HG03159 (cell line): ENCODE data around the gene RANBP17.
"Not testable (repeated sequence)": the region's sequence is repeated elsewhere in the genome, so short reads cannot be mapped to it uniquely, and the experiment has no call there.

Experiments
- ATAC-seq: cut with Tn5 transposase; IDR thresholded peaks from one replicate; pipeline ENCODE4 v1.9.1; 2021; ENCODE audit warnings: mild to moderate bottlenecking, moderate library complexity; ENCODE audit not compliant: unreplicated experiment

RANBP17 gene

DNA sequence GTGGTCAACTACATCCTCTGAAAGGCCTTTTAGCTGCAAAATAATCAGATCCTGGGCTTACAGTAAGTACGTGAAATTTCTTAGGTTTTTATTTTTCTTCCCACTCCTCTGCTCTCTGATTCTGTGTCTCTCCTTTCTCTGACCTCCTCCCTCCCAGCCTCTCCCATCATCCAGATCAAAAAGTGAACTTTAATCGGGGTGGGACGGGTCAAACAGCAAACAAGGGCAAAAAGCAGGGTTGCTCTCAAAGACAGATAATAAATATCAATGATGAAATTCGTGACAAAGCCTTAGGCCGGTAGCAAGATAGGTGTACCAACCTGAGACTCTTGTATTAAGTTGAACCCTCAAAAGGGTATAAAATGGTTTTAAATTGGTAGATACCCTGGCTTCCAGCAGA, 76.1 kb downstream of the RANBP17 start:
- no peak for ATAC-seq

DNA sequence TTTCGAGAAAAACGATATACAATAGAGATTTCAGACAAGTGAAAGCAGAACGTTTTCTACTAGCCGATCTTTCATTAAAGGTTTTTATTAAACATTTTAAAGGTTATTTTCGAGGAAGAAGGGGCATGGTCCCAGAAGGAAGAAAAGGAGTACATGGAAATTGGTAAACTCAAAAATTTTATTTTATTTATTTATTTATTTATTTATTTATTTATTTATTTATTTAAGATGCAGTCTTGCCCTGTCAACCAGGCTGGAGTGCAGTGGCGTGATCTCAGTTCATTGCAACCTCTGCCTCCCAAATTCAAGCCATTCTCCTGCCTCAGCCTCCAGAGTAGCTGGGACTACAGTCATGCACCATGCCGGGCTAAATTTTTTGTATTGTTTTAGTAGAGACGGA, 77.4 kb downstream of the RANBP17 start:
- ATAC-seq: no peak

DNA sequence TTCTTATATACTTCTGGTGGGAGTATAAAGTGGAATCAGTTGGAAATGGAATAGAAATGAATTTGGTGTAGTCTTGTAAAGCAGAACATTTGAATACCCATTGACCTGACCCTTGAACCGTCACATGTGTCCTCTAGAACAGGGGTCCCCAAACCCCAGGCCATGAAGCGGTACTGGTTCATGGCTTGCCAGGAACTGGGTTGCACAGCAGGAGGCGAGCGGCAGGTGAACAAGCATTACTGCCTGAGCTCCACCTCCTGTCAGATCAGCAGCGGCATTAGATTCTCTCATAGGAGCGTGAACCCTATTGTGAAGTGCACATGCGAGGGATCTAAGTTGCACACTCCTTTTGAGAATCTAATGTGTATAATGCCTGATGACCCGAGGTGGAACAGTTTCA, 80.0 kb downstream of the RANBP17 start:
- no peak for ATAC-seq

DNA sequence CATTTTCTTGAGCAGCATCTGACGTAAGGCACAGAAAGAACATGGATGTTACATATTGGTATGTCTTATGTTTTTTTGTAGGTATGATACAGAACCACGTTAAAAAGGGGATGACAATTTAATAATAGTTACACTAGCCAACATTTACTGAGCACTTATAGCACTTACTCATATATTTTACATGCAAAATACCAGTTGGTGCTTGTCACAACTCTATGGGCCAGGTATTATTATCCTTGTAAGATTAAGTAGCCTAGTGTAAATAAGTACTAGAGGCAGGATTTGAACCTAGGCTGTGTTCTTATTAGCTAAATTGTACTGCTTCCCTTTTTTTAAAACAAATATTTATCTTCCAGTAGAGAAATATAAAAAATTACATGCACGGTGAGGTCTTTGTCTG, 83.5 kb downstream of the RANBP17 start:
- no peak for ATAC-seq

DNA sequence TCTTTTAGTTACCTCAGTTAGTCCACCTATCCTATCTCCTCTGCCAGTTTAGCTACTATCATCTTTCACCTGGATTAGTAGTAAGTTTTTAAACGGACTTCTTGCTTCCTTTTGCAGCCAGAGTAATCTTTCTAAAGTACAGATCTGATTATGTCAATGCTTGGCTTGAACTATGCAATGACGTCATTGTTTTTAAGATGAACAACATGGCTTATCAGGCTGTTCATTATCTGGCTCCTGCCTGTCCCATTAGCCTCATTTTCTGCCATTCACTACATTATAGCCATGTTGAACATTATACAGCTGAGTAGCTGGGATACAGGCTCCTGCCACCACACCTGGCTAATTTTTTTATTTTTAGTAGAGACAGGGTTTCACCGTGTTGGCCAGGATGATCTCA, 98.7 kb downstream of the RANBP17 start:
- ATAC-seq: no peak

DNA sequence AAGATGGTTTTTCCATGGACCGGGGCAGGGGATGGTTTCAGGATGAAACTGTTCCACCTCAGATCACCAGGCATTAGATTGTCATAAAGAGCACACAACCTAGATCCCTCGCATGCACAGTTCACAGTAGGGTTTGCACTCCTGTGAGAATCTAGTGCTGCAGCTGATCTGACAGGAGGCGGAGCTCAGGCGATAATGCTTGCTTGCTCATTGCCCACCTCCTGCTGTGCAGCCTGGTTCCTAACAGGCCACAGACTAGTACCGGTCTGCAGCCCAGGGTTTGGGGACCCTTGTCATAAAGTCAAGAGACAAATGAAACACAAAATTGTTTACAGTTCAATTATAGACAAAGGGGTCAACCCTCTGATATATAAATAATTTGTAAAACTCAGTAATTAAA, 101.7 kb downstream of the RANBP17 start:
- ATAC-seq: no peak

DNA sequence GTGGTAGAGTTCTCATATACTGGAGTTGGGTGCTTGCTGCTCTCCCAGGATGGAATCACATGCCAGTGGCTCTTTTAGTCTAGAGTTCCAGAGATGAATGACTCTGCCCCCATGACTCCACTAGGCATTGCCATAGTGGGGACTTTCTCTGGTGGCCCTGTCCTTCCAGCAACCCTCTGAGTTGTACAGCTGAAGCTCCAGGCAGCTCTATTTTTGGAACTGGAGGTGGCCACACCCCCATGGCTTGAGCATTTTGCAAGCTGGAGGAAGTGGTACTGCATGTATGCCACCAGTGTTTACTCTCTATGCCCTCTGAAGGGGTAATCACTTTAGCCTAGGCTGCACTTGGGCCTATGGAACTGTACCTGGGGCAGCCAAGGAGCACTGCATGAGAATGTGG, 112.6 kb downstream of the RANBP17 start:
- ATAC-seq: no peak

DNA sequence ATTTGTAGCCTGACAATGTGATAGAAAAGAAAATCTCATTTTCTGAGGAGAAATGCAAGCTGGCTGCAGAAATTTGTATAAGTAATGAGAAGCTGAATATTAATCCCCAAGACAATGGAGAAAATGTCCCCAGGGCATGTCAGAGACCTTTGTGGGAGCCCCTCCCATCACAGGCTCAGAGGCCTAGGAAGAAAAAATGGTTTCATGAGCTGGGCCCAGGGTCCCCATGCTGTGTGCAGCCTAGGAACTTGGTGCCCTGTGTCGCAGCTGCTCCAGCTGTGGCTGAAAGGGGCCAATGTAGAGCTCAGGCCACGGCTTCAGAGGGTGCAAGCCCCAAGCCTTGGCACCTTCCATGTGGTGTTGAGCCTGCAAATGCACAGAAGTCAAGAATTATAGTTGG, 118.4 kb downstream of the RANBP17 start:
- ATAC-seq: not testable (repeated sequence)

DNA sequence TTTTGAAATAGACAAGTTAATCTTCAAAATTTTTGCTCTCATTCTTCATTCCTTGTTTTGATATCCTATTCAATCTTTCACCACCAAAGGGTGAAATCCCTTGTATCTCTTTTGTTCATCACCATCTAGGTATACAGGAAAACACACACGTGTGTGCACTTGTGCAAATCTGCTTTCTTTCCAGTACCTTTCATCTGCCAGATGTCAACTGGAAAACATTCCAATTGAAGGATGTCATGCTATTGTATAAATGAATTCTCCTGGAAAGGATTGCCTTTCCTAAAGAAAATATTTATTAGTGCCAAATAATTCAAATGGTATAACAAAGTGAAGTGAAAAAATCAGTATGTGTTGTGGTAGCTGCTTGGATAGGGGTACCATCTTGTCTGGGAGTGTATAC, 123.7 kb downstream of the RANBP17 start:
- ATAC-seq: no peak

DNA sequence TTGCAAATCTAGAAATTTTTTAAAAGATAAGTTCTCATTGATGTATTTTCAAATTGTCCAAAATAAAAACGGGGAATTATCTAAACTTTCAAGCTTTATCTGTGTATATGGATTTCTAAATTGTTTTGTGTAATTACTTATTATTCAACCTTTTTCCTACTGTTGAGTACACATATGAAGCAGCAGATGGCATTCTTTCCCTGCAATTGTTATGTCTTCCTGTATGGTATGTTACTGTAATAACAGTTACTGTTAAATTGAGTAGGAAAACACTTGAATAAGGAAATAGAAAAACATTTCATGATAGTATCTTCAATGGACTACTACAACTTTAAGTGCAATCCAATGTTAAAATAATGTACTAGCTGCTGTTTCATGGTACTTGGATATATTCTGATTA, 124.8 kb downstream of the RANBP17 start:
- ATAC-seq: no peak

DNA sequence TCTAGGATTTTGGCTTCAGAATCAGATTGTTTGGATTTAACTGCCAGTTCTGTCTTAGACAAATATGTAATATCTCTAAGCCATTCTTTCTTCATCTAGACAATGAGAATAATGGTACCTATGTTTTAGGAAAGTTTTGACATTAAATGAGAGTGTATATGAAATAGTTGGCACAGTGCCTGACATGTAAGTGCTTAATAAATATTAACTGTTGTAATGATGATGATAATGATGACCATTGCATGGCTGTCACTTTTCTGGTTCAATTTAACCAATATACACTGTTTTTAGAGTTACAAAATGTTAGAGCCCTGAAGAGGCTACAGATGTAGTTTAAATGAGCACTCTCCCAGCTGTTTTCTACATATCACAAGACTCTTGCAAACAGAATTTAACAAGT, 131.7 kb downstream of the RANBP17 start:
- no peak for ATAC-seq

DNA sequence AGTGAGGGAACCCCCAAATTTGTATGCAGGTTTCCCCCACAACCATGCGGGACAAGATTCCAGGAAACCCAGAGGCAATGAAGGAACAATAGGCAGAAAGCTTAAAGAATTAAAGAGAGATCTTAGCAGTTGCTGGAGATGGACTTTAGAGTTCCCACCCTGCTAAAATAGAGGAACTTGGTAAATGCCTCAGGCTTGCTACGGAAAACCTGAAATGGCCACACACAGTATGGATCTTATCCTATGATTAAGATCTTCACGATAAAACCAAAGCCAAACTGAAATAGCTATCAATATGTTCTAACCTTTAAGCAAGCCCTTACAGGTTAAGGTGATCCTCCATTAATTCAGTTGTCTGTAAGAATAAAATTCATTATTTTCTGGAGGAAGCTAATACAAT, 148.3 kb downstream of the RANBP17 start:
- ATAC-seq: no peak

DNA sequence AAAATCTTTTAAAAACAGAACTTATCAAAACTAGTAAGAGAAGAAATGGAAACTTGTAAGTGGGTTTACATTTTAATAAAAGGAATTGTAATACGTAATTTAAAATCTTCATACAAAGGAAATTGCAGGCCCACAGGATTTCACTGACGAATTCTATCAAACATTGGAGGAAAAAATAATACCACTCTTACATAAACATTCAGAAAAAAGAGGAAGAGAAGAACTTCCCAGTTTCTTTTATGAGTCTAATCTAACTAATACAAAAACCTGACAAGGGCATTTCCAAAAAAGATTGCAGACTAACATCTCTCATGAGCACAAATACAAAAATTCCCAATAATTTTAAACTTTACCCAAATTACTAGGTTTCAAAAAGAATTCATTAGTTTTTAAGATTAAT, 149.0 kb downstream of the RANBP17 start:
- ATAC-seq: no peak

DNA sequence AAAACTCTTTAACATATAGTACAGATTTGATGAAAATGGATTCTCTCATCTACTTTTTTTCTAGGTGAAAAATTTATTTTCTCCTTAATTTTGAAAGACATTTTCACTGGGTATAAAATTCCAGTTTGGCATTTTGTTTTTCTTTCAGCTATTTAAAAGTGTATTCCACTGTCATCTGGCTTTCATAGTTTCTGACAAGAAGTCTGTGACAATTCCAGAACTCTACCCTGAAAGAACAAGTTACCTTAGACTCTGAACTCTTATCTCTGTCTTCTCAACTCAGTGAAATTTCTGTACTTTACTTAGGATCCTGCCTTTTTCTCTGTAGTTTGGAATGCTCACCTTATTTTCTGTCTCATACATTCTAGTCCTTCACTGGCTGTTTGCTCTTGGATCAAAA, 161.7 kb downstream of the RANBP17 start:
- no peak for ATAC-seq

DNA sequence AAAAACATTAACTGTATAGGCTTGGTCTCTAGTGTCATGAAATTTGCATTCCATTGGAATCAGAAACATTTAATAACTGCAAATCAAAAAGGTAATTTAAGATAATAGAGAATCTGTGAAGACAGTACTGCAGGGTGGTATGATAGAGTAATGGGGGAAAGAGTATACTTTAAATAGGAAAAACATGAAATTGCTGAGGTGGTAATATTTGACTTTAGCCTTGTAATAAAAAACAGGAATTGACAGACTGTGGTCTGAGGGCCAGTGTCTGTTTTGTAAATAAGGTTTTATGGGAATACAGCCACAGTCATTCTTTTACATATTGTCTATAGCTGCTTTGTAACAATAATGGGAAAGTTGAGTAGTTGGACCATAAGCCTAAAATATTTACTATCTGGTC, 162.3 kb downstream of the RANBP17 start:
- no peak for ATAC-seq

DNA sequence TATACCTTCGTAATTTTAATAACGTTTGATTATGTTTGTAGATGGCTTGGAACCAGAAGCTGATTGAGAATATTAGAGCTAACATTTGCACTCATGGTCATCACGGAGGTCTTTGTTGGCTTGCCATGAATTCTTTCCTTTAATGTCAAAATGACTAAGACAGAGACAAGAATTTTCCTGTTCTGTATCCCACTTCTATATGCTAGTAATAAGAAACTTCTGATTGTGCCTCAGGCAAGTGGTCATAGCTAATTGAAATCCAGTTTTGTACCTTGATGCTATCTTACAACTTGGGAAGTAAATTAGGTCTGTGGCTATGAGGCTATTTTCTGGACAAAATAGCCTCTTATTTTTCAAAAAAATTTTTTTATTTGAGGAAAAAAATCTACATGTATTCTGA, 167.6 kb downstream of the RANBP17 start:
- no peak for ATAC-seq

DNA sequence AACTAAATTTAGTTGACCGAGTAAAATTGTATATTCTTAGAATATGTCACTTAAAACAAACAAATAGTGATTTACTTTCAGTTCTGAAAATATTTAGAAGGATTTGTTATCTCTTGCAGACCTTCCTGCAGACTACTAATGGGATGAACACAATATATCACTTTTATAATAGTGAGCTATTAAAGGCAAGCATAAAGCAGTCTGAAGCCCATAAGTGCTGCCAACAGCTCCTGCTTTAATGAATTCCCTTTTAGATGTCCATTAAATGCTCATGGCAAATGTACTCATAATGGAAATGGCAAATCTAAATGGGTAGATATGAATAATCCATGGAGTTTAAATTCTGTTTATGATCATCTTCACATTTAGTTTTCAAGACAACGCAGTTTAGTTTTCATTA, 170.2 kb downstream of the RANBP17 start:
- ATAC-seq: no peak

DNA sequence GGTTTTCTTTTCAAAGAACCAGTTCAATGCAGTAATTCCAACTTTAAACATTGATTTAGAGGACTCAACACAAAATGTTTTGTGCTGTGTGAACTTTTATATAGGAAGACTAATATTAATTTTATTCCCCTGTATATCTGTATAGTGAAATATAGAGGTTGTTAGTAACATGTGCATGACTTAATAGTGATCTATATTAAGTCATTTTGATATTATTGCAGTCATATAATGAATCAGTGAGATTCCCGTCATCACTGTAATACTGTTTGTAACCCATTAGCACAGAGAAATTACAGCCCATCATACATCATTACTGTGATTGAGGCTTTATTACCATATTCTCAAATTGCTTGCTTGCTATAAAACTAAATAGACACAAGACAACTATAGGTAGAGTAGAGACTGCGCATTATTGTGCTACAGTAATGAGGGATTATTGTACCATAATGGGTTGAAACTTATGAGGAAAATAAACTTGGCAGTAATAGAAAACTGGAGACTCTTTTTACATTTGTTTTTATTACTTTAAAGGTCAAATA, 170.7 kb downstream of the RANBP17 start:
- ATAC-seq: no peak

DNA sequence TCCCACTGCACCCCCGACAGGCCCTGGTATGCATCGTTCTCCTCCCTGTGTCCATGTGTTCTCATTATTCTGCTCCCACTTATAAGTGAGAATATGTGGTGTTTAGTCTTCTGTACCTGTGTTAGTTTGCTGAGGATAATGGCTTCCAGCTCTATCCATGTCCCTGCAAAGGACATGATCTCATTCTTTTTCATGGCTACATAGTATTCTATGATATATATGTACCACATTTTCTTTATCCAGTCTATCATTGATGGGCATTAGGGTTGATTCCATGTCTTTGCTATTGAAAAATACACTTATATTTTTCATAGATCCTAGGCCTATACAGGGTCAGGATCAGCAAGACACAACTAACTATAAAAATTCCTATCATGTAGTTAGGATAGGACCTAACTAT, 180.1 kb downstream of the RANBP17 start:
- not testable (repeated sequence) for ATAC-seq

DNA sequence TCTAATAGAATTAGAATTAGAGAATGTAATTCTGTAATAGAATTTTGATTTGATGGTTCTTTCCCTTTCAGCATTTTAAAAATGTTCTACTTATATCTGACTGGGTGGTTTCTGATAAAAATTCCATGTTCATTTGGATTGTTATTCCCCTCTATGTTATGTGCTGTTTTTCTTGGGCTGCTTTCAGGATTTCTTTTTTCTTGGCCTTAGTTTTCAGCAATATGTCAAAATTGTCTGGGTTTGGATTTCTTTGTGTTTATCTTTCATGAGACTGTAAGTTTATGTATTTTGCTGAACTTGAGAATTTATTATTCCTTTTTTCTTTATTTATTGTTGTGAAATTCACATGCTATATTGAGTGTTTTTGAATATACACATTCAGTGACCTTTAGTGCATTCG, 189.1 kb downstream of the RANBP17 start:
- no peak for ATAC-seq

DNA sequence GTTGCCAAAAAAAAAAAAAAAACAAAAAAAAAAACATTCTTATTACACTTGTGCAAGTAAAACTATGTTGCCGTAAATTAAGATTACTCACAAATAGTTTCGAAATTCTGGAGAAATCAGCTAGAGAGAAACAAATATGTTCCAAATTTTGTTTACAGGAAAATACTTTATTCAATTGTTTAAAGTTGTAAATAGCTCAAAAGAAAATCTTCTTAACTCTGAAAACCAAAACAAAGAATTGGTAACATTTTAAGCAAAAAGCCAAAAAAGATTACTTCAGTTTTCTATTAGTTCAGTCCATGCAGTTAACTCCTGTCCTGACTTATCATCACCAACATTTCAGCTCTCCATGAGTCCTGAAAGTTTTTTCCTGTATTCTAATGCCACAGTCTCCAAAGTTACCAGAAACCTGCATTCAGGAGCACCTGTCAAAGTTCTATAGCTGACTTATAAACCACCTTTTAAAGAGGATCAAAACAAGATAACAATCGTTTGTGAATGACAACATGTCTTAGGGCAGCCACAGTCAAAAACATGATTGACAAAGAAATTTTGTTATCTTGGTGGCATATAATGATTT, 194.1 kb downstream of the RANBP17 start:
- ATAC-seq: no peak

DNA sequence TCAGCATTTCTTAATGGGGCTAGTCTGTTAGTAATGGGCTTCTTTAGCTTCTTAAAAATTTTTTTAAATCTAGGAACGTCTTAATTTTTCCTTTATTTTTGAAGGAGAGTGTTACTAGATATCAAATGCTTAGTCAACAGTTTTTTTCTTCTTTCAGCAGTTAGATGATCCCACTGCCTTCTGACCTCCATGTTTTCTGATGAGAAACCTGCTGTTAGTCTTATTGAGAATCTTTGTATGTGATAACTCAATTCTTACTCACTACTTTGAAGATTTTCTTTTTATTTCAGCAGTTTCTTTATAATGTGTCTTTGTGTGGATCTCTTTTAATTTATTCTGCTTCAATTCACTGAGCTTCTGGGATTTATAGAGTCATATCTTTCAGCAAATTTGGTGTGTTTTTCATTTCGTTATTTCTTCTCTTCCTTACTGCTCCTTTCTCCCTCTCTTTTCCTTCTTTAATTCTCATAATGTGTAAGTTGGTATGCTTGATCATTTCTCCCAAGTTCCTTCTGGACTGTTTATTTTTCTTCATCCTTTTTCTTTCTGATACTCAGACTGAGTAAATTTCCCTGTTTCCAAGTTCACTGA, 205.8 kb downstream of the RANBP17 start:
- no peak for ATAC-seq

DNA sequence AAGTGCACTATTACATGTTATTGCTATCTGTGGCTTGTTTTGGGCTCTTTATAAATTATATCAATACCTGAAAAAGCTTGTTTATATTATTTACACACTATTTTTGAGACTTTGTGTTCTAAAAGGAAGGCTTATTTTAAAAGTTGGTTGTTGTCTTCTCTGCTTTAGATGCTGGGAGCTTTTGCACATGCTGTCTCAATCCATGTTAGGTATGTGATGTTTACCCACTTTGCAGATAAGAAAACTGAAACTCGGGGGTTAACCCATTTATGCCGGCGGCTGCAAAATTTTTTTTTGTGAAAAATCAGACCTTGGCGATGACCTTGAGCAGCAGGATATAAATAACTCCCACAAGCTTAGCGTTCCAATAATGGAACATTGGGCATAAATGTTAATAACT, 212.9 kb downstream of the RANBP17 start:
- no peak for ATAC-seq
